Hematopoietic multipotent progenitor cell treated with erythropoietin and hydrocortisone succinate and interleukin-3 and kit ligand, for 15 days (in vitro differentiated cells): ENCODE measurements around the gene SNAPC2.

Source experiments
- DNase-seq: peaks from one replicate; pipeline ENCODE4 v3.0.0-alpha.2; 2015; ENCODE audit warnings: low spot score

Gene SNAPC2

GRCh38 chr19:7919610-7920518 is at the start of gene SNAPC2:
Gene SNAPC2 (plus strand): TSS chr19:7920338. CDS start chr19:7920367, 29 bp downstream.
- DNase-seq: peak; percentile 97

- DNase-seq: peak; percentile 77
Measured at GRCh38 chr19:7870571-7871436, 49.3 kb upstream of the SNAPC2 start.

GRCh38 chr19:7871437-7872305 is 48.5 kb upstream of the SNAPC2 start:
- DNase-seq: peak; percentile 79

GRCh38 chr19:7872306-7873204 is 47.6 kb upstream of the SNAPC2 start:
- no peak for DNase-seq

GRCh38 chr19:7873304-7874075 is 46.6 kb upstream of the SNAPC2 start:
- DNase-seq: no peak

GRCh38 chr19:7874076-7874896 is 45.9 kb upstream of the SNAPC2 start, which contains the start of gene PRR36:
Gene PRR36 (minus strand): TSS chr19:7874390. CDS start chr19:7873689, 701 bp downstream.
- DNase-seq: no peak

GRCh38 chr19:7874897-7875273 is 45.3 kb upstream of the SNAPC2 start:
- DNase-seq: no peak

GRCh38 chr19:7877249-7877836 is 42.8 kb upstream of the SNAPC2 start:
- no peak for DNase-seq

GRCh38 chr19:7879111-7879807 is 40.9 kb upstream of the SNAPC2 start:
- no peak for DNase-seq

GRCh38 chr19:7879836-7880235 is 40.3 kb upstream of the SNAPC2 start:
- DNase-seq: no peak

GRCh38 chr19:7881910-7882309 is 38.2 kb upstream of the SNAPC2 start:
- no peak for DNase-seq

GRCh38 chr19:7883105-7883504 is 37.0 kb upstream of the SNAPC2 start:
- DNase-seq: no peak

GRCh38 chr19:7883796-7884570 is 36.2 kb upstream of the SNAPC2 start:
- no peak for DNase-seq

- DNase-seq: no peak
Measured at GRCh38 chr19:7885818-7886217, 34.3 kb upstream of the SNAPC2 start.

GRCh38 chr19:7887408-7888144 is 32.6 kb upstream of the SNAPC2 start:
- no peak for DNase-seq

GRCh38 chr19:7888145-7888825 is 31.9 kb upstream of the SNAPC2 start, which contains the start of gene LRRC8E:
Gene LRRC8E (plus strand): TSS chr19:7888510. CDS start chr19:7895604, 7,094 bp downstream.
- DNase-seq: peak; percentile 15
